Prostate gland (tissue), 2 donors: ENCODE measurements around the gene RGS7. TPM values are rescaled to one million over a fixed set of nuclear protein-coding genes. Genes with fewer than 3 reads are reported as not detected.

ENCODE experiments used
- DNase-seq: peaks from one replicate; pipeline ENCODE4 v3.0.0-alpha.2; 2019; ENCODE audit warnings: low spot score
- H3K27ac ChIP-seq, 2 donors: fragments of 200-600 bp; sonication (generic); 2 replicates each; pipeline ENCODE4 v1.5.1; 2017 to 2019
- H3K27me3 ChIP-seq: fragments of 200-600 bp; sonication (generic); replicated peaks from 2 replicates; pipeline ENCODE4 v1.5.1; 2019; ENCODE audit not compliant: insufficient read depth
- H3K36me3 ChIP-seq, 2 donors: fragments of 200-600 bp; sonication (generic); 1 replicate in 1 of 2; 2 replicates in 1 of 2; pipeline versions ENCODE4 v1.5.1 to v1.8.1; 2017 to 2019
- H3K4me1 ChIP-seq: fragments of 200-600 bp; sonication (generic); replicated peaks from 2 replicates; pipeline ENCODE4 v1.5.1; 2019
- H3K4me3 ChIP-seq, 2 donors: fragments of 200-600 bp; sonication (generic); 2 replicates each; pipeline ENCODE4 v1.5.1; 2017 to 2019
- H3K9me3 ChIP-seq: fragments of 200-600 bp; sonication (generic); 2 replicates; pipeline ENCODE4 v1.5.1; 2017
- CTCF ChIP-seq, 4 experiments: fragments of 200-600 bp in 2 of 4; fragments of 450-650 bp in 2 of 4; sonication (generic) in 2 of 4; IDR thresholded peaks; 1 replicate in 3 of 4; 2 replicates in 1 of 4; pipeline ENCODE4 v1.5.1; 2016 to 2019; ENCODE audit warnings: antibody characterized with exemption in 4 of 4, mild to moderate bottlenecking in 2 of 4, moderate library complexity in 2 of 4
- POLR2A ChIP-seq: fragments of 450-650 bp; IDR thresholded peaks from one replicate; pipeline ENCODE4 v1.6.1; 2016; ENCODE audit warnings: antibody characterized with exemption, mild to moderate bottlenecking
- POLR2AphosphoS5 ChIP-seq: sonication (generic); formaldehyde crosslinking; IDR thresholded peaks from one replicate; pipeline ENCODE4 v1.6.1; 2017; ENCODE audit warnings: antibody characterized with exemption
- WGBS: methylation state at CpG from one replicate; pipeline ENCODE4 v1.1.5; 2018; 5-methylcytosine and 5-hydroxymethylcytosine counted together
- intact Hi-C: fragments of 100-400 bp; cut with DNase I; formaldehyde crosslinking; loops from one replicate; pipeline ENCODE4 v1.14.2; 2022
- total RNA-seq, 2 donors: library from RNA; depleted of rRNA; stranded (reverse); fragments of >200 nt; gene quantifications; one replicate each; pipeline ENCODE4 v1.1.0, GENCODE V29; 2016

RGS7 gene
- total RNA-seq, 2 donors from 2014 or later = 0.32 to 1.3 TPM

- Histone ChIP-seq H3K27ac (no peak overlapping the region), H3K4me3 (no peak overlapping the region), H3K4me1 (no peaks in the 10 kb centered on the region), H3K9me3 (no peaks in the 10 kb centered on the region), H3K27me3 (no peaks in the 10 kb centered on the region), H3K36me3 (no peaks in the 10 kb centered on the region)
- TF ChIP-seq POLR2AphosphoS5 (no peak), POLR2A (no peak), CTCF (IDR thresholded peaks at IDR 0.05) (no peak)
- 50% methylated on average over 6 of the region's 6 CpGs for WGBS
- intact Hi-C loops = no loop called here
- DNase-seq = no peak
Measured at GRCh38 chr1:240854367-240854766, 502.6 kb downstream of the RGS7 start.

- TF ChIP-seq POLR2A (no peak), POLR2AphosphoS5 (no peak), CTCF (IDR thresholded peaks at IDR 0.05) (no peak)
- H3K36me3 ChIP-seq = no peaks in the 10 kb centered on the region
- no peak overlapping the region for H3K27ac ChIP-seq
- intact Hi-C loops = no loop called here
- no peaks in the 10 kb centered on the region for H3K27me3 ChIP-seq
- H3K9me3 ChIP-seq = no peaks in the 10 kb centered on the region
- WGBS = 60% methylated on average over 2 of the region's 2 CpGs
- no peak for DNase-seq
- H3K4me3 ChIP-seq = no peak overlapping the region
- no peaks in the 10 kb centered on the region for H3K4me1 ChIP-seq
Measured at GRCh38 chr1:240847325-240847724, 509.7 kb downstream of the RGS7 start.

GRCh38 chr1:240844486-240844885 lies 512.5 kb downstream of the RGS7 start:
- intact Hi-C loops = no loop called here
- DNase-seq = no peak
- Histone ChIP-seq H3K4me1 (no peaks in the 10 kb centered on the region), H3K27ac (no peak overlapping the region), H3K9me3 (no peaks in the 10 kb centered on the region), H3K4me3 (no peak overlapping the region), H3K36me3 (no peaks in the 10 kb centered on the region), H3K27me3 (no peaks in the 10 kb centered on the region)
- WGBS = 98% methylated on average over 1 of the region's 1 CpG
- no peak for TF ChIP-seq CTCF (IDR thresholded peaks at IDR 0.05)
- TF ChIP-seq POLR2AphosphoS5 = no peak
- no peak for TF ChIP-seq POLR2A

GRCh38 chr1:240843798-240844197 lies 513.2 kb downstream of the RGS7 start:
- no peak for DNase-seq
- Histone ChIP-seq H3K4me3 (no peak overlapping the region), H3K27ac (no peak overlapping the region), H3K27me3 (no peaks in the 10 kb centered on the region), H3K9me3 (no peaks in the 10 kb centered on the region), H3K36me3 (no peaks in the 10 kb centered on the region), H3K4me1 (no peaks in the 10 kb centered on the region)
- TF ChIP-seq POLR2A (no peak), CTCF (IDR thresholded peaks at IDR 0.05) (no peak), POLR2AphosphoS5 (no peak)
- intact Hi-C loops = no loop called here
- WGBS = 29% methylated on average over 3 of the region's 3 CpGs

- H3K27ac ChIP-seq = no peak overlapping the region
- no peak for TF ChIP-seq CTCF (IDR thresholded peaks at IDR 0.05)
- TF ChIP-seq POLR2A = no peak
- TF ChIP-seq POLR2AphosphoS5 = no peak
- no peak overlapping the region for H3K4me3 ChIP-seq
- no peaks in the 10 kb centered on the region for H3K9me3 ChIP-seq
- no peaks in the 10 kb centered on the region for H3K27me3 ChIP-seq
- WGBS = 88% methylated on average over 1 of the region's 1 CpG
- no peak for DNase-seq
- intact Hi-C loops = no loop called here
- no peaks in the 10 kb centered on the region for H3K4me1 ChIP-seq
- no peaks in the 10 kb centered on the region for H3K36me3 ChIP-seq
Measured at GRCh38 chr1:240836271-240836670, 520.7 kb downstream of the RGS7 start.
